ENCODE results near the gene NCF2. TPM values are rescaled to one million over a fixed set of nuclear protein-coding genes. Genes with fewer than 3 reads are reported as not detected.
A peak's percentile ranks its signal among the peaks of the same experiment; 100 is the strongest.

The NCF2 gene
- total RNA-seq, 2 experiments from 2014 or later = 8.7 to 9.0 TPM

DNA sequence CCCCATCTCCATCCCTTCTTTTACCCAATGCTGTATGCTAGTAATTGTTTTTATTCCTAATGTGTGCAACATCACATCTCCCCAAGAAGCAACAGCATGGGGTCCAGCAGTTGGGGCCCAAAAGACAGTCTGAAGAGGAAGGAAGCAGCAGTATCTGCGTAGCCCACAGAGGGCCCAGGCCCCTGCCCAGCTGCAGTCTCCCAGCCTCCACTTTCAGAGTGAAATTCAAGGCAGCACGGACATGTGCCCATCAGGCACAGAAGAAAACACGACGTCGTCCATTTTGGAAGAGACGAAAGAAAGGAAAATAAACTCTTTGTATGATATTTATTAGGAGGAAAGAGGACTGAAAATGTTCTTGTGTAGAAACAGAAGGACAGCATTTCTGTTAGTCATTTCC is 37.4 kb downstream of the NCF2 start:
- Mint-ChIP-seq H3K27me3 (no peaks in the 10 kb centered on the region), H3K4me3 (no peak overlapping the region), H3K27ac (no peak overlapping the region), H3K9me3 (ENCODE audit: low read depth) (no peaks in the 10 kb centered on the region), H3K4me1 (no peaks in the 10 kb centered on the region), H3K36me3 (ENCODE audit: low read depth) (peaks cover 23% of the 10 kb centered on the region)
- intact Hi-C loops (cut with DNase I, micrococcal nuclease) = no loop called here
- DNase-seq (no peak), ATAC-seq (no peak)
- POLR2A ChIA-PET = interaction anchor here (0.6 kb wide), 1 partner anchor 355 kb away, joined by 6 read pairs; no protein-coding TSS in a partner anchor
- CTCF ChIA-PET = interaction anchor here (0.7 kb wide), 1 partner anchor 102 kb away, joined by 3 read pairs; no protein-coding TSS in a partner anchor

- POLR2A ChIA-PET = no interaction called here
- no peak for DNase-seq
- peaks cover 23% of the 10 kb centered on the region for H3K36me3 Mint-ChIP-seq (ENCODE audit: low read depth)
- H3K27ac Mint-ChIP-seq = no peak overlapping the region
- intact Hi-C loops (cut with DNase I, micrococcal nuclease) = no loop called here
- no peaks in the 10 kb centered on the region for H3K27me3 Mint-ChIP-seq
- no peaks in the 10 kb centered on the region for H3K4me1 Mint-ChIP-seq
- CTCF ChIA-PET = interaction anchor here (0.7 kb wide), 1 partner anchor 103 kb away, joined by 3 read pairs; no protein-coding TSS in a partner anchor
- no peak for ATAC-seq
- no peak overlapping the region for H3K4me3 Mint-ChIP-seq
- H3K9me3 Mint-ChIP-seq (ENCODE audit: low read depth) = no peaks in the 10 kb centered on the region
These were observed 37.8 kb downstream of the NCF2 start for GRCh38 chr1:183552441-183552840.

DNA sequence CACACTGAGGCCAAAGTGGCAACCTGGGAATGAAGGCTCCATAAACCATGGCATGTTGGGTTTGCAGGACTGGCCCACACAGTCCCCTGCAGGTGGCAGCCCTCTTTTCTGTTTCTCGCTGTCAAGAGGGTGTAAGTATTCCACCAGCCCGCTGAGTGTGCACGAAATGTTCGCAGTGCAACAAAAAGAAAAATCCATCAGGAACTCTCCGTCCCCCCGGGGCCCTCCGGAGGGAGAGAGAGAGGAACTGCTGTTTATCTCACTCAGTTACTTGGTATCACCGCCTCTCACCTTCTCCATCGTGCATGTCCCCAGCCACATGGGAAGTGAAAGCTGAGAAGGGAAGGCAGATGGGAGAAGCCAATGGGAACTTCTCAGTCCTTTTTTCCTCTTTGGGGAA is 38.3 kb downstream of the NCF2 start:
- no peak overlapping the region for H3K4me3 Mint-ChIP-seq
- DNase-seq (no peak), ATAC-seq (no peak)
- H3K9me3 Mint-ChIP-seq (ENCODE audit: low read depth) = no peaks in the 10 kb centered on the region
- ChIA-PET POLR2A (no interaction called here), CTCF (no interaction called here)
- H3K4me1 Mint-ChIP-seq = peaks cover 2% of the 10 kb centered on the region
- H3K27me3 Mint-ChIP-seq = no peaks in the 10 kb centered on the region
- H3K27ac Mint-ChIP-seq = no peak overlapping the region
- intact Hi-C loops (cut with DNase I, micrococcal nuclease) = no loop called here
- peaks cover 28% of the 10 kb centered on the region for H3K36me3 Mint-ChIP-seq (ENCODE audit: low read depth)

DNA sequence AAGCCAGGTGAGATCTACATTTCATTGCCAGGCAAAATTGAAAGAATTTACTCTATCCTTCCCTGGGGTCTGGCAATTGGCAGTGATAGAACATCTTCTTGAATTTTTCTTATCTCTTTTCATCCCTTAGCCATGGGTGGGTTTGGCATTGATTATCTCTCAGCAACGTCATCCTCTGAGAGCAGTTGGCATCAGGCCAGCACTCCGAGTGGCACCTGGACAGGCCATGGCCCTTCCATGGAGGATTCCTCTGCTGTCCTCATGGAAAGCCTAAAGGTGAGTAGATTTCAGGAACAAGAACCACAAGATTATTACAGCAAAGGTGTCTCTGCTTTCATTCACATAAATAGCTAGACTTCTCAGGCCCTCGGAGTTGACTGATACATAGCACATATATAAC is 39.3 kb downstream of the NCF2 start:
- intact Hi-C loops (cut with DNase I, micrococcal nuclease) = no loop called here
- H3K4me1 Mint-ChIP-seq = peaks cover 2% of the 10 kb centered on the region
- DNase-seq (no peak), ATAC-seq (no peak)
- H3K27ac Mint-ChIP-seq = peak overlapping the region; percentile 57
- peaks cover 35% of the 10 kb centered on the region for H3K36me3 Mint-ChIP-seq (ENCODE audit: low read depth)
- ChIA-PET CTCF (interaction anchor here (1.4 kb wide), 1 partner anchor 18 kb away, joined by 3 read pairs; no protein-coding TSS in a partner anchor), POLR2A (no interaction called here)
- no peaks in the 10 kb centered on the region for H3K9me3 Mint-ChIP-seq (ENCODE audit: low read depth)
- H3K4me3 Mint-ChIP-seq = no peak overlapping the region
- H3K27me3 Mint-ChIP-seq = no peaks in the 10 kb centered on the region

DNA sequence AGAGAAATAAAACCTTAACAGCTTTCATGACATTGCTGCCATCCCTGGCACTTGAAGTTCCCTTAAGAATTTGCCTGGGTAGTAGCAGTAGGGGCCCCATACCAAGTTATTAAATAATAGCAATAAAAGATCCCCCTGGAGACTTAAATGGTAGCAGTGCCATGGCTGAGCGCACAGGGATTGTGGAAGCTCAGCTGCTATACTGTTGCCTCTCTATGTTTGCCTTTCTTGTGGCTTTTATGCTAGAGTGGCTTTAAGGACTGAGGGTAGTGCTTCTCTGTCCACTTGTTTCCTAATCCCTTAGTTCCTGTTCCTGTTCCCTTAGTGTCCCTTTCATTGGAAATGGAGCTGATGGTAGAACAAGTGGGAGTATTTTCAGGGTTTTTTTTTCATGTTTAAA is 42.1 kb downstream of the NCF2 start:
- intact Hi-C loops (cut with DNase I, micrococcal nuclease) = loop anchor here in 1 of 2 experiments (10.0 kb wide), 1 partner anchor 673 kb away; no protein-coding TSS in a partner anchor
- Mint-ChIP-seq H3K9me3 (ENCODE audit: low read depth) (no peaks in the 10 kb centered on the region), H3K27me3 (no peaks in the 10 kb centered on the region), H3K36me3 (ENCODE audit: low read depth) (peaks cover 47% of the 10 kb centered on the region), H3K4me3 (no peak overlapping the region), H3K27ac (no peak overlapping the region), H3K4me1 (peaks cover 2% of the 10 kb centered on the region)
- CTCF ChIA-PET = interaction anchor here (0.7 to 1.7 kb wide), 4 partner anchors 56 to 649 kb away, joined by 3 to 4 read pairs (median 3); no protein-coding TSS in a partner anchor
- no peak for DNase-seq
- no peak for ATAC-seq
- POLR2A ChIA-PET = interaction anchor here (0.6 kb wide), 1 partner anchor 1690 kb away, joined by 4 read pairs; no protein-coding TSS in a partner anchor

DNA sequence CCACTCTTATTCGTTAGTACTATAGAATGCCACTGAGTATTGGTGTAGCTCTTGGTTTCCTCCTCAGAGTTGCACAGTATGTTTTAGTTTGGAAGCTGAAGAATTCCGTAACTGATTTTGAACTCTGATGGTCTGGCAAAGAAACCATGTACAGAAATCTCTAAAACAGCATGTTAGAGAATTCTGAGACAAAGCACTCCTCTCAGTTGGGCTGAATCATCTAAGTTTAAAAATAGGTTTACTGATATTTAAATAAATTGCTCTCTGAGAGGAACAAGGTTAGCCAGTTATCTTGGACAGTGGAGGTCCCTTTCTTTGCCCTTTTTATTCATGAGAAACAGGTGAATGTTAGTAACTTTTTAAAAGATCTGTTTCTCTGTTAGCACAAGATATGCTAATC is 43.8 kb downstream of the NCF2 start:
- no peak for ATAC-seq
- no peaks in the 10 kb centered on the region for H3K9me3 Mint-ChIP-seq (ENCODE audit: low read depth)

GRCh38 chr1:183544598-183545297 is 45.5 kb downstream of the NCF2 start:
- Mint-ChIP-seq H3K27ac (peak overlapping the region; percentile 7), H3K4me1 (peaks cover 2% of the 10 kb centered on the region), H3K36me3 (ENCODE audit: low read depth) (peaks cover 54% of the 10 kb centered on the region), H3K9me3 (ENCODE audit: low read depth) (no peaks in the 10 kb centered on the region), H3K4me3 (no peak overlapping the region), H3K27me3 (no peaks in the 10 kb centered on the region)
- no peak for ATAC-seq
- no peak for DNase-seq
- ChIA-PET CTCF (interaction anchor here (0.7 to 1.2 kb wide), 5 partner anchors 10 to 89 kb away, joined by 3 to 6 read pairs (median 3); no protein-coding TSS in a partner anchor), POLR2A (no interaction called here)
- intact Hi-C loops (cut with DNase I, micrococcal nuclease) = loop anchor here (2.0 to 10.0 kb wide), 3 partner anchors 78 to 670 kb away; no protein-coding TSS in a partner anchor

More for the DNA sequence above, 43.8 kb downstream of the NCF2 start:
- H3K27ac Mint-ChIP-seq = peak overlapping the region; percentile 3
- no peaks in the 10 kb centered on the region for H3K27me3 Mint-ChIP-seq
- peaks cover 50% of the 10 kb centered on the region for H3K36me3 Mint-ChIP-seq (ENCODE audit: low read depth)
- ChIA-PET POLR2A (no interaction called here), CTCF (interaction anchor here (0.7 kb wide), 1 partner anchor 11 kb away, joined by 3 read pairs; no protein-coding TSS in a partner anchor)
- no peak for DNase-seq
- H3K4me3 Mint-ChIP-seq = no peak overlapping the region
- intact Hi-C loops (cut with DNase I, micrococcal nuclease) = loop anchor here in 1 of 2 experiments (10.0 kb wide), 1 partner anchor 672 kb away; no protein-coding TSS in a partner anchor
- H3K4me1 Mint-ChIP-seq = peaks cover 2% of the 10 kb centered on the region

GRCh38 chr1:183543619-183544204 is 46.5 kb downstream of the NCF2 start:
- H3K27ac Mint-ChIP-seq = peak overlapping the region; percentile 63
- no peaks in the 10 kb centered on the region for H3K27me3 Mint-ChIP-seq
- intact Hi-C loops (cut with DNase I, micrococcal nuclease) = loop anchor here (1.0 to 10.0 kb wide), 7 partner anchors 27 to 669 kb away; no protein-coding TSS in a partner anchor
- POLR2A ChIA-PET = no interaction called here
- H3K9me3 Mint-ChIP-seq (ENCODE audit: low read depth) = no peaks in the 10 kb centered on the region
- DNase-seq (no peak), ATAC-seq (peak; percentile 91)
- peaks cover 60% of the 10 kb centered on the region for H3K36me3 Mint-ChIP-seq (ENCODE audit: low read depth)
- CTCF ChIA-PET = no interaction called here
- H3K4me3 Mint-ChIP-seq = no peak overlapping the region
- peaks cover 2% of the 10 kb centered on the region for H3K4me1 Mint-ChIP-seq

- peaks cover 4% of the 10 kb centered on the region for H3K4me1 Mint-ChIP-seq
- peak; percentile 47 for ATAC-seq
- ChIA-PET POLR2A (no interaction called here), CTCF (no interaction called here)
- no peak for DNase-seq
- no peaks in the 10 kb centered on the region for H3K27me3 Mint-ChIP-seq
- H3K27ac Mint-ChIP-seq = peak overlapping the region; percentile 80
- H3K4me3 Mint-ChIP-seq = no peak overlapping the region
- H3K36me3 Mint-ChIP-seq (ENCODE audit: low read depth) = peaks cover 53% of the 10 kb centered on the region
- H3K9me3 Mint-ChIP-seq (ENCODE audit: low read depth) = no peaks in the 10 kb centered on the region
- intact Hi-C loops (cut with DNase I, micrococcal nuclease) = no loop called here
These were observed 52.9 kb downstream of the NCF2 start for GRCh38 chr1:183537405-183537804.

DNA sequence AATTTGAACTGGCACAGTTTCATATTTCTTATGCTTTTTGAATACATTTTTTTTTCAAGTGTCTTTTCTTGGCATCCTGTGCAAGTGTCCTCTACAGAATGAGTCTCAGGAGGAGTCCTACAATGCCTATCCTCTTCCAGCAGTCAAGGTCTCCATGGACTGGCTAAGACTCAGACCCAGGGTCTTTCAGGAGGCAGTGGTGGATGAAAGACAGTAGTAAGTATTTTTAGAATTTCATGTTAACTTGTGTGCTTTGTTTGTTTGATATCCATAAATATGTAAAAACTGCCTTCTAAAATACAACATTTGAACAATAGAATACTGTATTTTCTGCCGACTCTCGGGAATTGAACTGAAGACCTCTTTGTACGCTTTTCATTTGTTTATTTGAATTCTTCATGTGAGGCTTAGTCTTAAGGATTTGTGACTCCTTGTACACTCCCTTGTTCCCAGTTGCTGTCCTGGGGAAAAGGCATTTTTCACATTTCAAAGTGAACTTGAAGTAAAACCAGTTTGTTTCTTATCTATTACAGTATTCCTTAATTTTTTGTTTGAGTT is 56.6 kb downstream of the NCF2 start:
- Mint-ChIP-seq H3K36me3 (ENCODE audit: low read depth) (peaks cover 39% of the 10 kb centered on the region), H3K27me3 (no peaks in the 10 kb centered on the region), H3K4me3 (no peak overlapping the region), H3K9me3 (ENCODE audit: low read depth) (no peaks in the 10 kb centered on the region), H3K27ac (no peak overlapping the region), H3K4me1 (peaks cover 4% of the 10 kb centered on the region)
- intact Hi-C loops (cut with DNase I, micrococcal nuclease) = no loop called here
- ATAC-seq (no peak), DNase-seq (no peak)
- CTCF ChIA-PET = no interaction called here
- POLR2A ChIA-PET = no interaction called here

DNA sequence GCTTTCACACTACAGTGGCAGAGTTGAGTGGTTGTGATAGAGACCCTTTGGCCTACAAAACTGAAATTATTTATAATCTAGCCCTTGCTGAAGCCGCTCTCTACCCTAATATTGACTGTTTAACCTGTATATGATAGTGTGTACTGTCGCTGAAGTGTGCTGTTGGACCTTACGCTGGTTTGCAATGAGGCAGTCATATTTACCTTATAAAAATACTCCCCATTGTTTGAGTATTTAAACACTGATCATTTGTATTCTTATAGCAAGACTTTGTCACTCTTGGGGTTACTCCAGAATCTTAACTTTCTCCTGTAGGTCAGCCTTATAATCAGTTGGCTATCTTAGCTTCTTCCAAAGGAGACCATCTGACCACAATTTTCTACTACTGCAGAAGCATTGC is 61.7 kb downstream of the NCF2 start:
- H3K4me1 Mint-ChIP-seq = no peaks in the 10 kb centered on the region
- intact Hi-C loops (cut with DNase I, micrococcal nuclease) = no loop called here
- H3K4me3 Mint-ChIP-seq = no peak overlapping the region
- ChIA-PET CTCF (interaction anchor here (0.6 kb wide), 1 partner anchor 41 kb away, joined by 3 read pairs; no protein-coding TSS in a partner anchor), POLR2A (no interaction called here)
- peaks cover 26% of the 10 kb centered on the region for H3K36me3 Mint-ChIP-seq (ENCODE audit: low read depth)
- H3K9me3 Mint-ChIP-seq (ENCODE audit: low read depth) = no peaks in the 10 kb centered on the region
- H3K27me3 Mint-ChIP-seq = no peaks in the 10 kb centered on the region
- DNase-seq = no peak
- ATAC-seq = no peak
- H3K27ac Mint-ChIP-seq = no peak overlapping the region
